Fibroblast of lung (primary cell): ENCODE results near the gene ZNF469.

ENCODE experiments used
- CTCF ChIP-seq, 2 donors: IDR thresholded peaks in 1 of 2; conservative IDR thresholded peaks in 1 of 2; 1 replicate in 1 of 2; 2 replicates in 1 of 2; pipeline ENCODE4 v1.5.1; 2011 to 2012; ENCODE audit warnings: low read length in 2 of 2, control low read depth in 1 of 2, inconsistent platforms in 1 of 2, low read depth in 1 of 2, mild to moderate bottlenecking in 1 of 2
- EZH2 ChIP-seq: IDR thresholded peaks from 2 replicates; pipeline ENCODE4 v1.5.1; 2012; ENCODE audit warnings: low read length, control low read depth, mild to moderate bottlenecking; ENCODE audit errors: missing control alignments

DNA sequence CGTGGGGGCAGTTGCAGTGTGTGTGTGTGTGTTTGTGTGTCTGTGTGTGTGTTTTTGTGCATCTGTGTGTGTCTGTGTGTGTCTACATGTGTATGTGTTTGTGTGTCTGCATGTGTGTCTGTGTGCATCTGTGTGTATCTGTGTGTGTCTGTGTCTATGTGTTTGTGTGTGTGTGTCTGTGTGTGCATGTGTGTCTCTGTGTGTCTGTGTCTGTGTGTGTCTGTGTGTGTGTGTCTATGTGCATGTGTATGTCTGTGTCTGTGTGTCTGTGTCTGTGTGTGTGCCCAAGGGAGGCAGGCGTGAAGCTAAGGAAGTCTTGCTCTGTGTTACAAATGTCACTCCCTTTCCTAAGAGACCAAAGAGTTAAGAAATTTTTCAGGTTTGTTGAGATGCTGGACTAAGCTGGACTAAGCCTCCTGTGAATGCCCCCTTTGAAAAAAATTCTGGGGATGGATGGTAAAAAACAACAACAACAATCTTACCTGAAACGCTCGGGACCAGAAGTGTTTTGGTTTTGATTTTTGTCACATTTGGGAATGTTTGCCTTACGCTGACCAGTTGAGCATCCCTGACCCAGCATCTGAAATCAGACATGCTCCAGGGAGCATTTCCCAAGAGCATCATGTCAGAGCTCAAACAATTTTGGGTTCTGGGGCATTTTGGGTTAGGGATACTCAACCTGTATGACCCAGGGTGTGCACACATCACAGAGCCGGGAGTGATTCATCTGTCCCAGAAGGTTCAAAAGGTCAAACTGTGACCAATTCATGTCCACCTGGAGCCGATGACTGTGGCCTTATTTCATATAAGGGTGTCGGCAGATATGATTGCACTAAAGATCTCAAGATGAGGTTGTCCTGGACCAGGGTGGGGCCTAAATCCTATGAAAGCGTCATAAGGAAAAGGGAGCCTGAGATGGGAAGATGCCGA lies 48.6 kb upstream of the ZNF469 start:
- TF ChIP-seq CTCF (conservative IDR thresholded peaks at IDR 0.05 in 1 of 2, IDR thresholded peaks at IDR 0.05 in 1 of 2; ENCODE audit: low read depth in 1 of 2, low read length in 2 of 2) (no peak), EZH2 (no peak)
